Peyer's patch (tissue), 4 donors: ENCODE measurements around the gene TPGS1.
A peak's percentile ranks its signal among the peaks of the same experiment; 100 is the strongest.

Experiments
- POLR2A ChIP-seq, 2 donors: fragments of 450-650 bp; IDR thresholded peaks; one replicate each; pipeline ENCODE4 v1.5.1; 2017; ENCODE audit warnings: antibody characterized with exemption in 2 of 2, mild to moderate bottlenecking in 2 of 2, moderate library complexity in 2 of 2
- TF ChIP-seq, protein P1 (sequence below), 6 experiments: fragments of 450-650 bp in 4 of 6; fragments of 200-600 bp in 2 of 6; sonication (generic) in 1 of 6; IDR thresholded peaks; one replicate each; pipeline ENCODE4 v1.5.1; 2017 to 2019; ENCODE audit warnings: antibody characterized with exemption in 6 of 6, mild to moderate bottlenecking in 3 of 6, moderate library complexity in 1 of 6

- peak in 1 of 2 donors; percentile 57 for TF ChIP-seq POLR2A (IDR thresholded peaks at IDR 0.05)
- TF ChIP-seq, protein P1, sequence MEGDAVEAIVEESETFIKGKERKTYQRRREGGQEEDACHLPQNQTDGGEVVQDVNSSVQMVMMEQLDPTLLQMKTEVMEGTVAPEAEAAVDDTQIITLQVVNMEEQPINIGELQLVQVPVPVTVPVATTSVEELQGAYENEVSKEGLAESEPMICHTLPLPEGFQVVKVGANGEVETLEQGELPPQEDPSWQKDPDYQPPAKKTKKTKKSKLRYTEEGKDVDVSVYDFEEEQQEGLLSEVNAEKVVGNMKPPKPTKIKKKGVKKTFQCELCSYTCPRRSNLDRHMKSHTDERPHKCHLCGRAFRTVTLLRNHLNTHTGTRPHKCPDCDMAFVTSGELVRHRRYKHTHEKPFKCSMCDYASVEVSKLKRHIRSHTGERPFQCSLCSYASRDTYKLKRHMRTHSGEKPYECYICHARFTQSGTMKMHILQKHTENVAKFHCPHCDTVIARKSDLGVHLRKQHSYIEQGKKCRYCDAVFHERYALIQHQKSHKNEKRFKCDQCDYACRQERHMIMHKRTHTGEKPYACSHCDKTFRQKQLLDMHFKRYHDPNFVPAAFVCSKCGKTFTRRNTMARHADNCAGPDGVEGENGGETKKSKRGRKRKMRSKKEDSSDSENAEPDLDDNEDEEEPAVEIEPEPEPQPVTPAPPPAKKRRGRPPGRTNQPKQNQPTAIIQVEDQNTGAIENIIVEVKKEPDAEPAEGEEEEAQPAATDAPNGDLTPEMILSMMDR (IDR thresholded peaks at IDR 0.05), result no peak
Measured at GRCh38 chr19:461721-462551, 45.4 kb upstream of the TPGS1 start.
